Activated CD4-positive, CD25-positive, alpha-beta regulatory T cell treated with anti-CD3 and anti-CD28 coated beads, Interleukin-2, amount 50 U/mL, for 72 hours (primary cell): ENCODE data around the gene PHPT1.

ENCODE experiments used
- DNase-seq: peaks from one replicate; pipeline ENCODE4 v3.0.0; 2021

The PHPT1 gene

DNA sequence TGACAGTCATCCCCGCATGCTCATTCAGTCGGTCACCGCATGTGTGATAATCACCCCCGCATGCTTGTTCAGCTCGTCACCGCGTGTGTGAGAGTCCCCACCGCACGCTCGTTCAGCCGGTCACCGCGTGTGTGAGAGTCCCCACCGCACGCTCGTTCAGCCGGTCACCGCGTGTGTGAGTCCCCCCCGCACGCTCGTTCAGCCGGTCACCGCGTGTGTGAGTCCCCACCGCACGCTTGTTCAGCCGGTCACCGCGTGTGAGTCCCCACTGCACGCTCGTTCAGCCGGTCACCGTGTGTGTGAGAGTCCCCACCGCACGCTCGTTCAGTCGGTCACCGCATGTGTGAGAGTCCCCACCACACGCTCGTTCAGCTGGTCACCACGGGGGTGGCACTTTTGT lies 40.6 kb downstream of the PHPT1 start:
- no peak for DNase-seq

- no peak for DNase-seq
Measured at GRCh38 chr9:136890661-136891060, 41.5 kb downstream of the PHPT1 start.

GRCh38 chr9:136896027-136896426 lies 46.8 kb downstream of the PHPT1 start:
- DNase-seq, result no peak

DNA sequence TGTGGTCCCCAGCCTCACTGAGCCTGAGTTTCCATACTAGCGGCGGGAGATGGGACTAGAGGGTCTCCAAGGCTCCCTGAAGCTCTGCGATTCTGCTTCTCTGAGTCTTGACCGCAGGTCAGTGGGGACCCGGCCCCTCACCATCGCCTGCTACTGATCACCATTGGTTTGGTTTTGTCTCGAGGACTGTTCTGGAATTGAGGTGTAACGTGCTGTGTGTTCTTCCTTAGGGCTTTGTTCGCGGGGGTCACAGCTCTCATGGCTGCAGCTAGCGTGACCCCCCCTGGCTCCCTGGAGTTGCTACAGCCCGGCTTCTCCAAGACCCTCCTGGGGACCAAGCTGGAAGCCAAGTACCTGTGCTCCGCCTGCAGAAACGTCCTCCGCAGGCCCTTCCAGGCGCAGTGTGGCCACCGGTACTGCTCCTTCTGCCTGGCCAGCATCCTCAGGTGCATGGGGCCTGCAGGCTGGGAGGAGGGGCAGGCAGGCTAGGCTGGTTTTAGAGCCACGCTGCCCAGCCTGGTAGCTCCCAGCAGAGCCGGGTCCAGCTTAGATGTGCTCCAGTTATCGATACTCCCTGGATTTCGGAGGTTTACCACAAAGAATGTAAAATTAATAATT lies 49.4 kb downstream of the PHPT1 start:
- DNase-seq, result no peak

DNA sequence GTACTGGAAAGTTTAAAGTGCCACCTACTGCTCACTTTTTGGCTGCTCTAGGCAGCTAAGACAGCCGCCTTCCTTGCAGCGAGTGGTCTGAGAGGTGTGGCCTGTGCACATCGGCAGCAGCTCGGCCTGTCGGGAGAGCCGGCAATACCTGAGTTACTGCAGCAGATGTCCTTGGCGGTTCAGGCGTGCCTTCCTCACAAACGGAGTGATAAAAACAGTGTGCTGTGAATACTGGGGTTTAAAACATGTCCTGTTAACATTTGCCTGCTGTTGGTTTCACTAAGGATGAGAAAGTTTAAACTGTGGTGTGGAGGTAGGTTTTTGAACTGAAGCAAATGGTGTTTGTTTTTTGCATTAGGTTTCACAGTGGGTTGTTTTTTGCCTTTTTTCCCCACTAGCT lies 50.0 kb downstream of the PHPT1 start:
- DNase-seq, result no peak

DNA sequence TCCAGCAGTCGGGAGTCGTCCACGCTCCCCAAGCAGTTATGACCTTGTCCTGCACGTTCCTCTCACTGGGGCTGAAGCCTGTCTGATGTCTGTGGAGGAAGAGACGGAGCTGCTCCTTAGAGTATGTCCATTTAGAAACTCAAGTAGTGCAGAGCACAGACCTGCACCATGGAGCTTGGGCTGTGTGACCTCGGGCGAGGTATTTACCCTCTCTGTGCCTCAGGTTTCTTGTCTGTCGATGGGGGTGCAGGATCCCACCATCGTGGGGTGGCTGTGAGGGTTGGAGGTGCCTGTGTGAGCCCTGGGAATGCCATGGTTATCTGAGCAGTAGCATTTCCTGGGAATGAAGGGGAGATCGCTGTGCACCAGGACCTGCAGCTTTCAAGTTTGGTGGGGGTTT lies 51.3 kb downstream of the PHPT1 start:
- DNase-seq, result no peak
